ENCODE results near the gene CD274. TPM values are rescaled to one million over a fixed set of nuclear protein-coding genes. Genes with fewer than 3 reads are reported as not detected.

Gene CD274
- total and polyA plus RNA-seq, 2 of the 8 experiments (the other 6 are each of a cell fraction or from before 2014, with no cell fraction given) = 0.08 to 0.15 TPM

- Histone ChIP-seq H3K18ac (ENCODE audit: extremely low read depth, low read length) (no peak overlapping the region), H3K9me3 (ENCODE audit: insufficient read depth in 2 of 2, low read depth in 1 of 2, low read length in 1 of 2) (peaks cover 0 to 4% of the 10 kb centered on the region in 2 experiments; a peak in 1 of 4 replicates), H2BK12ac (ENCODE audit: low read depth, low read length) (no peak overlapping the region), H2AFZ (ENCODE audit: low read length) (no peak overlapping the region), H3K27ac (ENCODE audit: low read depth, low read length) (no peak overlapping the region), H4K5ac (ENCODE audit: insufficient read length, low read depth, low read length) (no peak overlapping the region), H2BK20ac (ENCODE audit: low read length) (no peak overlapping the region), H4K91ac (replicated peaks; ENCODE audit: insufficient read length, low read length) (no peak overlapping the region), H2BK15ac (ENCODE audit: low read length) (no peak overlapping the region), H3K4me2 (ENCODE audit: insufficient read depth in 1 of 2, low read depth in 2 of 2, low read length in 2 of 2) (no peak overlapping the region), H3K27me3 (replicated peaks in 1 of 4; ENCODE audit: control insufficient read depth in 3 of 4, extremely low read depth in 1 of 4, insufficient read depth in 3 of 4, low read length in 3 of 4) (no peaks in the 10 kb centered on the region), H2AK5ac (ENCODE audit: low read depth, low read length) (no peak overlapping the region), H3K4me1 (replicated peaks in 1 of 4; ENCODE audit: control insufficient read depth in 3 of 4, insufficient read depth in 4 of 4, low read length in 3 of 4) (no peaks in the 10 kb centered on the region), H3K4ac (replicated peaks; ENCODE audit: insufficient read length, low read depth, low read length) (no peak overlapping the region), H3K4me3 (ENCODE audit: extremely low read depth in 1 of 4, insufficient read depth in 2 of 4, low read depth in 3 of 4, low read length in 4 of 4) (no peak overlapping the region), H3K36me3 (ENCODE audit: control insufficient read depth in 2 of 4, insufficient read depth in 4 of 4, low read length in 3 of 4) (no peaks in the 10 kb centered on the region), H4K20me1 (replicated peaks in 1 of 2; ENCODE audit: control insufficient read depth in 1 of 2, insufficient read depth in 2 of 2, low read length in 2 of 2) (no peaks in the 10 kb centered on the region), H2BK5ac (ENCODE audit: low read depth, low read length) (no peak overlapping the region), H3K56ac (replicated peaks; ENCODE audit: insufficient read length, low read depth, low read length) (no peak overlapping the region), H3K79me2 (ENCODE audit: control insufficient read depth in 1 of 2, insufficient read depth in 2 of 2, low read length in 2 of 2) (no peaks in the 10 kb centered on the region), H3K9ac (replicated peaks in 1 of 4; ENCODE audit: extremely low read depth in 1 of 4, low read depth in 3 of 4, low read length in 3 of 4) (no peak overlapping the region), H3K23me2 (ENCODE audit: low read depth, low read length) (no peaks in the 10 kb centered on the region), H3K79me1 (ENCODE audit: low read depth, low read length) (no peaks in the 10 kb centered on the region), H4K8ac (ENCODE audit: extremely low read depth, insufficient read depth, low read length) (no peak overlapping the region), H3K14ac (ENCODE audit: insufficient read length) (no peak overlapping the region), H2BK120ac (replicated peaks; ENCODE audit: low read depth, low read length) (no peak overlapping the region), H3K23ac (ENCODE audit: insufficient read length) (no peak overlapping the region)
- 83% methylated on average over 9 of the region's 9 CpGs; no CpG with 5 or more reads in 1 of the 2 experiments for WGBS, 2 experiments (ENCODE audit: extremely low coverage in 1 of 2, insufficient coverage in 1 of 2, insufficient read length in 1 of 2, insufficient replicate concordance in 2 of 2, low coverage in 1 of 2, low lambda C conversion rate in 2 of 2, missing lambda C conversion rate in 1 of 2)
- ChIA-PET CTCF (ENCODE audit: partially characterized antibody) (interaction anchor here (1.1 kb wide), 1 partner anchor 101 kb away, joined by 3 read pairs; no protein-coding TSS in a partner anchor), POLR2A (ENCODE audit: partially characterized antibody) (interaction anchor here (2.3 kb wide), 1 partner anchor 42 kb away, joined by 7 read pairs; no protein-coding TSS in a partner anchor)
- no peak for DNase-seq (ENCODE audit: low read depth in 1 of 2, low spot score in 2 of 2)
- FAIRE-seq = no peak
- TF ChIP-seq SIN3A (conservative IDR thresholded peaks at IDR 0.05 in 1 of 2, IDR thresholded peaks at IDR 0.05 in 1 of 2; ENCODE audit: low read depth in 1 of 2, low read length in 2 of 2) (no peak), EZH2 (IDR thresholded peaks at IDR 0.05; ENCODE audit: low read depth, low read length, severe bottlenecking) (no peak), CEBPB (IDR thresholded peaks at IDR 0.05; ENCODE audit: low read depth, low read length) (no peak), SIRT6 (IDR thresholded peaks at IDR 0.05; ENCODE audit: low read length) (no peak), ASH2L (IDR thresholded peaks at IDR 0.05; ENCODE audit: low read length) (no peak), EGR1 (IDR thresholded peaks at IDR 0.05; ENCODE audit: borderline replicate concordance, low read depth, low read length) (no peak), PHF8 (conservative IDR thresholded peaks at IDR 0.05; ENCODE audit: low read depth, low read length) (no peak), BRCA1 (IDR thresholded peaks at IDR 0.05; ENCODE audit: low read depth, low read length) (no peak)
- TF ChIP-seq, protein P1, sequence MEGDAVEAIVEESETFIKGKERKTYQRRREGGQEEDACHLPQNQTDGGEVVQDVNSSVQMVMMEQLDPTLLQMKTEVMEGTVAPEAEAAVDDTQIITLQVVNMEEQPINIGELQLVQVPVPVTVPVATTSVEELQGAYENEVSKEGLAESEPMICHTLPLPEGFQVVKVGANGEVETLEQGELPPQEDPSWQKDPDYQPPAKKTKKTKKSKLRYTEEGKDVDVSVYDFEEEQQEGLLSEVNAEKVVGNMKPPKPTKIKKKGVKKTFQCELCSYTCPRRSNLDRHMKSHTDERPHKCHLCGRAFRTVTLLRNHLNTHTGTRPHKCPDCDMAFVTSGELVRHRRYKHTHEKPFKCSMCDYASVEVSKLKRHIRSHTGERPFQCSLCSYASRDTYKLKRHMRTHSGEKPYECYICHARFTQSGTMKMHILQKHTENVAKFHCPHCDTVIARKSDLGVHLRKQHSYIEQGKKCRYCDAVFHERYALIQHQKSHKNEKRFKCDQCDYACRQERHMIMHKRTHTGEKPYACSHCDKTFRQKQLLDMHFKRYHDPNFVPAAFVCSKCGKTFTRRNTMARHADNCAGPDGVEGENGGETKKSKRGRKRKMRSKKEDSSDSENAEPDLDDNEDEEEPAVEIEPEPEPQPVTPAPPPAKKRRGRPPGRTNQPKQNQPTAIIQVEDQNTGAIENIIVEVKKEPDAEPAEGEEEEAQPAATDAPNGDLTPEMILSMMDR (IDR thresholded peaks at IDR 0.05; ENCODE audit: control extremely low read depth in 1 of 3, insufficient read depth in 1 of 3, low read depth in 1 of 3, low read length in 3 of 3) = no peak
Observed at GRCh38 chr9:5488221-5489008, 38.1 kb downstream of the CD274 start.
